GM10847 (cell line): ENCODE data around the gene CYP4V2.

Experiments used
- POLR2A ChIP-seq: IDR thresholded peaks from 2 replicates; pipeline ENCODE4 v1.6.1; 2011; ENCODE audit not compliant: insufficient read length; ENCODE audit errors: extremely low read depth

Gene CYP4V2

DNA sequence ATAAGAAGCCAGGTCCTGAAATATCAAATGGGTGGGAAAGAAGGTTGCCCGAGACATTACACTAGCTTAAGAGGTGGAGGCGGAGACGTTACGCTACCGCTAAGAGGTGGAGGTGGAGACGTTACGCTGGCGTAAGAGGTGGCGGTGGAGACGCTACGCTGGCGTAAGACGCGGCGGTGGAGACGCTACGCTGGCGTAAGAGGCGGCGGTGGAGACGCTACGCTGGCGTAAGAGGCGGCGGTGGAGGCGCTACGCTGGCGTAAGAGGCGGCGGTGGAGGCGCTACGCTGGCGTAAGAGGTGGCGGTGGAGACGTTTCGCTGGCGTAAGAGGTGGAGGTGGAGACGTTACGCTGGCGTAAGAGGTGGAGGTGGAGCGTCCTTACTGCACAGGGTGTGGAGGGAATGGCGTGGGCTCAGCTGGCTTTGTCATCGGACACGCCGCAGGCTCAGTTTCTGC lies 12.8 kb downstream of the CYP4V2 start:
- TF ChIP-seq POLR2A, result no peak

DNA sequence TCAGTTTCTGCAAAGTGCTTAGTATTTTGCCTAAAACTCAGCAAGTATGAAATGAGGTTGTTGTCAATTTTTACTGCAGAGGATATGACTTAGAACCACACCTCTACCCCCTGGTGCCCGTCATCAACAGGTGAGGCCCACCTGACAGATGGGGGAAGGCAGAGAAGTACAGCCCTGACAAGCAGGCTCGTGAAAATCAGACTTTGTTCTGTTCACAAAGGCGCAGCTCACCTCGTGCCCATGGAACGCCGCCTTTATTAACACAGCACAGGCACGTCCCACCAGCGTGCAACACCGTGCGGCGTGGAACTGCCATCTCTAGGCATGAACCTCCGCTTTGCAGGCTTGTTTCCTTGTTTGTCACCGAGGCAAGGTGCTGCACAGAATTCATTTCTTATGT lies 13.3 kb downstream of the CYP4V2 start:
- TF ChIP-seq POLR2A, result no peak

GRCh38 chr4:186205156-186205555 lies 13.8 kb downstream of the CYP4V2 start:
- TF ChIP-seq POLR2A, result no peak

DNA sequence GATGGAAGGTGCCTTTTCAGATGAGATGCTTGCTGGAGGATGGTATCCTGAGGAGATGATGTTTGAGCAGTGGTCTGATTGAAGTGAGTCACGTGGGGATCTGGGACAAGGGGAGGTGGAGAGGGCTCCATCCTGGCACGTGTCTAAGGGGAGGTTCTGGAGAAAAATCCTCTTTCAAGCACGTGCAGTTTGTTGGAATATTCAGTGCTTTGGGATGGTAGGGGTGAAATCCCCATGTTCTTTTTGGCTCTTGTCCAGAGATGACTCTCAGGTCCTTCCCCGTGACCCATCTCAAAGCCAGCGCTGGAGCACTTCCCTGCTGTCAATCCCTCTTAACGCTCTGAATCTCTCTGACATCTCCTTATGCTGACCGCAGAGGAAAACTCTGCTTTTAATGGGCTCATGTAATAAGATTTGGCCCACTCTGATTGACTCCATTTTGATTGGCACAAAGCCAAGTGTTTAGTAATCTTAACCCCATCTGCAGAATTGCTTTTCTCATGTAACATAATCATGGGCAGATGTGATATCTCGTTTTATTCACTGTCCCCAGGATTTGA lies 25.2 kb downstream of the CYP4V2 start:
- no peak for TF ChIP-seq POLR2A

DNA sequence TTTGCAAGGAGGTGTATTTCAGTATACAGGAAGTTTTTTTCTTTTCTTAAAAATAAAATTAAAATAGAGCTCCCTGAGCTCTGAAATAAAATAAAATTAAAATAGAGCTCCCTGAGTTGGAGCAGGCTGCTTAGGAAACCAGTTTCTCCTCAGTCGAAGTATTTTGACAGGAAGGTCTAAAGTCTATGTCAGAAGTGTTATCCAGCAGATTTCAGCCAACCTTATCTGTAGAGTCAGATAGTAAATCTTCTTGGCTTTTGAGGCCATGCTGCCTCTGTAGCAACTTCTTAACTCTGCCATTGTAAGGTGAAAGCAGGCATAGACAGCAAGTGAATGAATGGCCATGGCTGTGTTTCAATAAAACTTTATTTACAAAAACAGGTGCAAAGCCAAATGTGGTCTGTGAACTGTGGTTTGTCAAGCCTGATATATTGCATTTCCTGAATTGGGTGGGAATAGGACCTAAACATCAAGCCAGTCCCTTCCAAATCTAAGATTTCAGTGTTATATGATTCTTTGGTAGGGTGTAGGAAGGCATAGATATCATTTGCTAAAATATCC lies 26.4 kb downstream of the CYP4V2 start:
- no peak for TF ChIP-seq POLR2A

- no peak for TF ChIP-seq POLR2A
Measured at GRCh38 chr4:186221624-186222023, 30.3 kb downstream of the CYP4V2 start.

GRCh38 chr4:186225848-186226247 lies 34.5 kb downstream of the CYP4V2 start:
- TF ChIP-seq POLR2A, result no peak

- no peak for TF ChIP-seq POLR2A
Measured at GRCh38 chr4:186226521-186227189, 35.3 kb downstream of the CYP4V2 start.

GRCh38 chr4:186227221-186227620 lies 35.9 kb downstream of the CYP4V2 start, which contains the start of gene KLKB1:
KLKB1 (plus strand) TSS chr4:186227507; CDS start chr4:186228196, 689 bp downstream.
- no peak for TF ChIP-seq POLR2A

DNA sequence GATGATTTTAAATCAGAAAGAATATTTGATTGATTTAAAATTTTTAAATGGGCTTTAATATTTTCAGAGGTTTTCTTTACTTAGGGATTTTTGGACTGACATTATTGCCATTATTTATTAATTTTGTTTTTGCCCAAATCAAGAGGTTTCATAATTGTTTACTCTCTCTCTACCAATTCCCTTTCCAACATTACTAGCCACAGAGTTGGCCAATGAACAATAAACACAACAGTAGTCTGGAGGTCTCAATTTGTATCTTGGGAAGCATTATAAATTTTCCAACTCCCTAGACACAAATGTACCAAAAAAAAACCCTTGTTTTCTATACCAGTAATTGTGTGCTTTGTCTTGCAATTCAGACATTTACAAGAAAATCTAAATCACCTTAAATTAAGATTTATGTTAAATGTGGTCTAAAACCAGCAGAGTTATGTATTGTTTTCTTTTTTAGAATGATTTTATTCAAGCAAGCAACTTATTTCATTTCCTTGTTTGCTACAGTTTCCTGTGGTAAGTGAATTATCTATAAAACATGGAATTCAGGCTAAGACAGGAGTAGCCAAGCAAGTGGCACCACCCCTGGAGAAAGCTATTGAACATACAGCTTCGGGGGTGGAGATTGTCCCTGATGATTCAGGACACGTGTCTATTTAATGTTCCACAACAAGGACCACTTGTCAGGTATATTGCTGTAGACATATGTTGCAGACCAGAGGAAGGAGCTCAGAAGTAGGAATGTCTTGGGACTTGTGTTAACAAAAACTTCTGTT lies 36.6 kb downstream of the CYP4V2 start:
- TF ChIP-seq POLR2A, result no peak

GRCh38 chr4:186228514-186228894 lies 37.1 kb downstream of the CYP4V2 start:
- TF ChIP-seq POLR2A, result no peak

DNA sequence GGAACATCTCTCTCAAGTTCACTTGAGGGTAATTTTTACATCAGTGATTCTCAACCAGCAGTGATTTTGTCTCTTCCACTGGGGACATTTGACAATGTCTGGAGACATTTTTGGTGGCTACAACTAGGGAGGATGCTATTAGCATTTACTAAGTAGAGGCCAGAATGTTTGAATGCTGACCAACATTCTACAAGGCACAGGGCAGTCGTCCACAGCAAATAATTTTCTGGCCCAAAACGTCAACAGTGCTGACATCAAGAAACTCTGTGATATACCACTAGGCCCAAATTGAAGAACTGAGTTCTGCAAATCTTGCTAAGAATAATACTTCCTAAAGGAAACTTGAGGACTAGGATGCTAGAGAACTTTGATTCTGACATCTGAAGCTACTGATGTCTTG lies 43.0 kb downstream of the CYP4V2 start:
- TF ChIP-seq POLR2A, result no peak

- TF ChIP-seq POLR2A, result no peak
Measured at GRCh38 chr4:186236126-186236525, 44.8 kb downstream of the CYP4V2 start.

DNA sequence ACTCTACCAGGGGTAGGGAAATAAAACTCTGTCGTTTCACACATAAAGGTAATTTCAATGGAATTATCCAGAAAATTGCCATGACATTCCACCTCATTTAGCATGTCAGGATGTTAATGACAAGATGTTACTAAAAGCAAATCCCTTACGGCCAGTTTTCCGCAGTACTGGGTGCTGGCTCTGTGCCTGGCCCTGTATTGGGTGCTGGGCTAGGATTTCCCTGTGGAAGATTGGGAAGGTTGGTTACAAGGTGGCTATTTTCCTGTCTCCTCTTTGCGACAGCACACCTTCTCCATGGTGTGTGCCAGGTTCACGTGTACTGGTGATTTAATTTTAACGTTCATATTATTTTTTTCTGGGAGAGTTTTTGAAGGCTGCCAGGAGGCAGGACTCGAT lies 49.1 kb downstream of the CYP4V2 start:
- no peak for TF ChIP-seq POLR2A

DNA sequence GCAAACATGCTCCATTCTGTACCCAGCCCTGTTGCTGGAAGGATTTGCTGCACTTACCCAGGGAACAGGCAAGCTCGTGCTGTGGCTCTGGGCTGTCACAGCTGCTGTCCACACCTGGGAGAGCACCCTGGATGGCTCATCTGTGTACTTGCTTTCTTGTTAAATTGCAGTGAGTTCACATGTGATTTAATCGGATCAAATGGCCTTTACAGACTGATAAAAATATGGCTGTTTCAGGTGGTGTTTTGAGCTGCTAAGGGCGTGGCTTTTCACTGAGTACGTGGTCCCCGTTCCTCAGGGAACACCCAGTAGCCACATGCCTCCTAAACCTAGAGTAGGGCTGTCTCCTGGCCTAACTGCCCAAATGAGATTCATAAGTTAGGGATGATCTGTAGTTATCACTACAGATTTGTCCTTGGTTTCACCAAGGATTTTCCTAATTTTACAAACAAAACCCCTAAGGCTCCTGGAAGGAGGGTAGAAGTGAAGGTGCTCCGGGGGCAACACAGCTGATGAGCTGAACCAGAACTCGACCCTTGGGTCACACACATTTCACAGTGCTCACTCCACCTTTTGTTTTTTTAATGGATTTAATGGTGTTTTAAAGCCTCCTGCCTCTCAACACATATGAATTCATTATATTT lies 49.6 kb downstream of the CYP4V2 start:
- TF ChIP-seq POLR2A, result no peak
